ENCODE measurements around the gene PIKFYVE.
"Not testable (repeated sequence)": the region's sequence is repeated elsewhere in the genome, so short reads cannot be mapped to it uniquely, and the experiment has no call there.

Gene PIKFYVE

GRCh38 chr2:208265801-208266552 lies at the start of gene PIKFYVE:
TSS of gene PIKFYVE (plus strand) at chr2:208266255. CDS start at chr2:208271520, 5,265 bp downstream.
- peak; percentile 71 to 72 for DNase-seq (ENCODE audit: low read depth in 2 of 2)

GRCh38 chr2:208221873-208222272 lies 44.2 kb upstream of the PIKFYVE start:
- not testable (repeated sequence) for DNase-seq (ENCODE audit: low read depth in 2 of 2)

GRCh38 chr2:208222351-208222750 lies 43.7 kb upstream of the PIKFYVE start:
- DNase-seq (ENCODE audit: low read depth in 2 of 2): no peak

- DNase-seq (ENCODE audit: low read depth in 2 of 2): no peak
Measured at GRCh38 chr2:208224802-208225201, 41.3 kb upstream of the PIKFYVE start.

GRCh38 chr2:208227581-208228232 lies 38.3 kb upstream of the PIKFYVE start:
- no peak for DNase-seq (ENCODE audit: low read depth in 2 of 2)

- DNase-seq (ENCODE audit: low read depth in 2 of 2): no peak
Measured at GRCh38 chr2:208228476-208228875, 37.6 kb upstream of the PIKFYVE start.

GRCh38 chr2:208234786-208235185 lies 31.3 kb upstream of the PIKFYVE start:
- no peak for DNase-seq (ENCODE audit: low read depth in 2 of 2)

GRCh38 chr2:208235860-208236259 lies 30.2 kb upstream of the PIKFYVE start:
- DNase-seq (ENCODE audit: low read depth in 2 of 2): no peak

- DNase-seq (ENCODE audit: low read depth in 2 of 2): no peak
Measured at GRCh38 chr2:208239770-208240493, 26.1 kb upstream of the PIKFYVE start.

GRCh38 chr2:208240619-208241209 lies 25.3 kb upstream of the PIKFYVE start:
- no peak for DNase-seq (ENCODE audit: low read depth in 2 of 2)

- DNase-seq (ENCODE audit: low read depth in 2 of 2): no peak
Measured at GRCh38 chr2:208244422-208244821, 21.6 kb upstream of the PIKFYVE start.

GRCh38 chr2:208245746-208246145 lies 20.3 kb upstream of the PIKFYVE start:
- no peak for DNase-seq (ENCODE audit: low read depth in 2 of 2)

GRCh38 chr2:208248601-208249000 lies 17.5 kb upstream of the PIKFYVE start:
- no peak for DNase-seq (ENCODE audit: low read depth in 2 of 2)

GRCh38 chr2:208249296-208249695 lies 16.8 kb upstream of the PIKFYVE start:
- no peak for DNase-seq (ENCODE audit: low read depth in 2 of 2)

GRCh38 chr2:208250388-208250787 lies 15.7 kb upstream of the PIKFYVE start:
- no peak for DNase-seq (ENCODE audit: low read depth in 2 of 2)

- no peak for DNase-seq (ENCODE audit: low read depth in 2 of 2)
Measured at GRCh38 chr2:208251098-208251497, 15.0 kb upstream of the PIKFYVE start.

GRCh38 chr2:208252716-208253492 lies 13.2 kb upstream of the PIKFYVE start:
- no peak for DNase-seq (ENCODE audit: low read depth in 2 of 2)

- no peak for DNase-seq (ENCODE audit: low read depth in 2 of 2)
Measured at GRCh38 chr2:208253600-208254117, 12.4 kb upstream of the PIKFYVE start.

GRCh38 chr2:208254118-208254870 lies 11.8 kb upstream of the PIKFYVE start:
- peak; percentile 55 to 58 for DNase-seq (ENCODE audit: low read depth in 2 of 2)

- peak; percentile 81 to 82 for DNase-seq (ENCODE audit: low read depth in 2 of 2)
Measured at GRCh38 chr2:208254871-208255556, 11.0 kb upstream of the PIKFYVE start, which contains the start of gene IDH1. TSS of gene IDH1 (minus strand) at chr2:208255071. CDS start at chr2:208251551, 3,520 bp downstream.

Data from stimulated activated CD8-positive, alpha-beta memory T cell treated with anti-CD3 and anti-CD28 coated beads, Interleukin-15, amount 100 ng/mL, for 4 hours (primary cell).